GM12864 (cell line): Measurements from ENCODE around the gene FOXM1.

Experiments
- DNase-seq: peaks from one replicate; pipeline ENCODE4 v3.0.0-alpha.2; 2011; ENCODE audit warnings: low read depth
- H3K4me3 ChIP-seq: 2 replicates; pipeline ENCODE4 v1.5.1; 2011; ENCODE audit warnings: mild to moderate bottlenecking, low read depth, low read length, control low read depth
- CTCF ChIP-seq: IDR thresholded peaks from 2 replicates; pipeline ENCODE4 v1.5.1; 2011; ENCODE audit warnings: low read depth, mild to moderate bottlenecking, moderate library complexity, low read length, control low read depth, inconsistent platforms; ENCODE audit errors: missing control alignments

Gene FOXM1

DNA sequence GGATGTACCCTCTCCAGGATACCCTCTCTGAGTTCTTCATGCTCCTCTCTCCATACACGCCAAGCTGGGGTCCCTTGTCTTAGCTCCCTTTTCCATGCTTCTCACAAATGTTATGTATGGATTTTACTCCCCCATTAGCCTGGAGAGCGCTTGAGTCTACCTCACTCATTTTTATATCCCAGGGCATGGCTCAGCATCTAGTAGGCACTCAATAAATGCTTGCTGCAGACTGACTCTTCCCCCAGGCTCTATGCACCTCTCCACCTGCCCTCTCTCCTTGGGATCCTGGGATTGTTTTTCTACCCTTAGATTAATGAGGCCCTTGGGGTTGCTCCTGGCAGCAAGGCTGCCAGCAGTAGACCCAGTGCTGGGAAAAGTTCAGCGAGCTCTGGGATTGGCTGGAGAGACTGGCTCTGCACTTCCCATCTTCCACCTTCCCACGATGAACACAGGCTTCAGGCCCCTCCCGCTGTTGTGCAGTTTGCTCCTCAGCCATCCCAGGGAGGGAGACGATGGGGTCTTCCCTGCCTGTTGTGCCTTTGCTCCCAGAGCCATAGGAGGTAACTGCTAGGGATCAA, 44.3 kb downstream of the FOXM1 start:
- H3K4me3 ChIP-seq: no peak overlapping the region
- TF ChIP-seq CTCF: no peak
- DNase-seq: no peak

GRCh38 chr12:2829275-2829674, 47.7 kb downstream of the FOXM1 start:
- H3K4me3 ChIP-seq: no peak overlapping the region
- TF ChIP-seq CTCF: no peak
- DNase-seq: no peak

GRCh38 chr12:2826721-2827515, 50.1 kb downstream of the FOXM1 start:
- DNase-seq: no peak
- TF ChIP-seq CTCF: no peak

GRCh38 chr12:2826036-2826435, 50.9 kb downstream of the FOXM1 start:
- H3K4me3 ChIP-seq: no peak overlapping the region
- no peak for TF ChIP-seq CTCF
- DNase-seq: no peak

More at GRCh38 chr12:2826721-2827515, 50.1 kb downstream of the FOXM1 start:
- no peak overlapping the region for H3K4me3 ChIP-seq

DNA sequence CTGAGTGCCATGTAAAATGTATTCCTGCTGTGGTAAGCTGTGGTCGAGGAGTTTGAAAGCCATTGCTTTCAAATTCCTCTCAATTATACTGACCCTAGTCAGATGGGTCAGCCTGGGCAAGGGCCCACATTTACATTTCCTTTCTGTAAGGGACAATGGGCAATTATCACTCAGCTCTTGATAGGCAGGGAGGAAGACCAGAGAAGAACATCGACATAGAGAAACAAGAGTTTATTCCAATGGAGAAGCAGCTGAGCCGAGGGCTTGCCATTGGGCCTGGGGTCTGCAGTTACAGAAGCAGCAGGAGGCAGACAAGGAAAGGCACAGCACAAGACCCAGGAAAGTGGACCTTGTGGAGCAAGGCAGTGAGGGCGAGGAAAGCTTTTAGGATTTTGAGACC, 51.8 kb downstream of the FOXM1 start:
- no peak for DNase-seq
- no peak for TF ChIP-seq CTCF
- H3K4me3 ChIP-seq: no peak overlapping the region

DNA sequence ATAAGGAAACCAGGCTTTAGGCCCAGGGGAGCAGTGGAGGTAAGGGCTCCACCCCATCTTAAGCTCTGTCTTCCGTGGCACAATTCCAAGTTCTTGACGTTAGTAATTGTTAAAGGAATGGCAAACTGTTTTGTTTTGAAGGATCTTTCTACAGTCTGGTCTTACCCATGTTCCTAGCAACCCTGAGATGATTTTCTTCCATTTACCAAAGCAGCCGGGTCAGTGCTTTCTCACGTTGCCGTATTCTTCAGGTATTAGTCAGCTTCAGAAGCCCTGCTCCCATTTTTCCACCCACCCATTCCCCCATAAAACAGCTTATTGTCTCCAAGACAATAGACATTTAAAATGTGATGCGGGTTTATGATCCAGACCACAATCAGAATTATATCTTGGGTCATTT, 52.4 kb downstream of the FOXM1 start:
- no peak for TF ChIP-seq CTCF

GRCh38 chr12:2823483-2823882, 53.5 kb downstream of the FOXM1 start:
- no peak for DNase-seq
- H3K4me3 ChIP-seq: no peak overlapping the region
- no peak for TF ChIP-seq CTCF

More for the DNA sequence above, 52.4 kb downstream of the FOXM1 start:
- DNase-seq: no peak
- no peak overlapping the region for H3K4me3 ChIP-seq
